ENCODE measurements around the gene ARHGEF12. TPM values are rescaled to one million over a fixed set of nuclear protein-coding genes. Genes with fewer than 3 reads are reported as not detected.

The ARHGEF12 gene
- total and polyA plus RNA-seq, 3 donors from 2014 or later, result 26.6 to 74.1 (median 72.7) TPM

DNA sequence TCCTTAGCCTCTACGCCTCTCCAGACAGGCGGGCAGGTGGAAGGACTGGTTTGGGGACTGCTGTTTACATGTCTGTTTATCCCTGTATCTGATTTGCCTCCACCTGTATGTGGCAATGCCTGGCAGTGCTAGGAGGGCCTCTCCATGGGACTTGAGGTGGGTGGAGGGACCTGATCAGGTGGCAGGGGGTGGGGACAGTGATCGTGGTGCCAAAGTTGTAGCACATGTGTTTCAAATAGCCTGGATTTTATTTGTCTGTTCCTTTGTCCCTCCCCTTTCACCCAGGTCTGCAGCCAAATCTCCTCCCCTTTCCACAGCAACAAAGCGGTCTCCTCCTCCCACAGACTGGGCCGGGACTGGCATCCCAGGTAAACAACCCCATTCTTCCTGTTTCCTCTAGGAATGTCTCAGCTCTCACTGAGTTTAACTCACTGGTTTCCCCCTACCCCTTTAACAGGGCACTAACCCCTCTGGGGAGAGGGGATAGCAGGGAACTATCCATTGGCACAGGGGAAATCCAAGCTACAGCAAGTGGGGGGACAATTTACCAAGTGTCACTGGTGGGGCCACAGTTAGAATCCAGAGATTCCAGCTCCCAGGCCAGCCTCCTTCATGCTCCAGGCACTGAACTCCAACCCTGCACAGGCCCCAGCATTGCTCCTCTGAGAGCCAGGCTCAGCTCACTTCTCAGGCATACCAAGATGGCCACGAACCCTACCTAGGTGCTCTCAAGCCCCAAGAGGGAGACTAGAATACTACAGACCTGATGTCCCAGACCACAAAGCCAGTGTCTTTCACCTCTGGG is 34.0 kb upstream of the ARHGEF12 start:
- Histone ChIP-seq H3K9me3 (no peaks in the 10 kb centered on the region), H3K4me3 (no peak overlapping the region), H3K27me3 (no peaks in the 10 kb centered on the region), H3K4me1 (no peaks in the 10 kb centered on the region), H3K27ac (no peak overlapping the region), H3K36me3 (ENCODE audit: low read depth, missing control alignments) (no peaks in the 10 kb centered on the region)
- intact Hi-C loops (cut with DNase I; ENCODE audit: low total_unique reads), result loop anchor here (2.0 kb wide), 1 partner anchor 71 kb away; no protein-coding TSS in a partner anchor
- DNase-seq, result no peak
- WGBS, 2 donors, result 82% methylated on average over 5 to 6 of the region's 6 CpGs
- TF ChIP-seq POLR2A (IDR thresholded peaks at IDR 0.05), result no peak
- no peak for TF ChIP-seq CTCF (IDR thresholded peaks at IDR 0.05)

DNA sequence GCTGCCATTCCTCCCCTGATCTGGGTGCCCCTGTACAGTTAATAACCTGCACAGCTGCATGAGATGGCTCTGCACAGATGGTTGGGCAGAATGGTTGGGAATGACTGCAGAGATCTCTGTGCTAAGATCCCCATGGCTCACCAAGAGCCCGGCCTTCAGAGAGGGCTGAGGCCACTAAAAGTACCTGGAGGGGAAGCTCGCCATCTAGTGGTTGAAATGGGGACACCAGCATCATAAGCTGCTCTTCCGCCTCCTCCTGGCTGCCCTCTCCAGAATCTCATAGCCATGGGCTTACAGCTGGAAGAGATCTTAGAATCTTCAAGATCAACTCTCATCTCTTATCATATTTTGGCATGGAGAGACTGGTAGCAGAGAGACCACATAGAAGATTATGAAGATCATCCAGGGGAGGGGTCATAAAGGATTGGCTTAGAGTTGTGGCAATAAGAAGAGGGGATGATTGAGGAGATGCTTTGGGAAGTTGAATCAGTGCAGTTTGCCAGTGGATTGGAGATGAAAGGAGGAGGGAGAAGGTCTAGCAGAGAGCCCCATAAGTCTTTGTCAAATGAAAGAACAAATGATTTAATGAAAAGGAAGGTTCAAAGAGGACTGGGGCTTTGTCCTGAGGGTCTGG is 33.1 kb upstream of the ARHGEF12 start:
- Histone ChIP-seq H3K36me3 (ENCODE audit: low read depth, missing control alignments) (no peaks in the 10 kb centered on the region), H3K9me3 (no peaks in the 10 kb centered on the region), H3K4me1 (no peaks in the 10 kb centered on the region), H3K27ac (no peak overlapping the region), H3K27me3 (no peaks in the 10 kb centered on the region), H3K4me3 (no peak overlapping the region)
- peak; percentile 84 for DNase-seq
- TF ChIP-seq POLR2A (IDR thresholded peaks at IDR 0.05) (no peak), CTCF (IDR thresholded peaks at IDR 0.05) (peak; percentile 70 to 82 (median 77))
- 42 to 58% methylated on average over 2 to 3 of the region's 3 CpGs for WGBS, 2 donors
- intact Hi-C loops (cut with DNase I; ENCODE audit: low total_unique reads), result loop anchor here (2.0 kb wide), 1 partner anchor 72 kb away; no protein-coding TSS in a partner anchor

GRCh38 chr11:120304526-120304925 is 31.7 kb upstream of the ARHGEF12 start:
- no peaks in the 10 kb centered on the region for H3K9me3 ChIP-seq
- intact Hi-C loops (cut with DNase I; ENCODE audit: low total_unique reads), result no loop called here
- no peaks in the 10 kb centered on the region for H3K36me3 ChIP-seq (ENCODE audit: low read depth, missing control alignments)
- H3K27me3 ChIP-seq, result no peaks in the 10 kb centered on the region
- no peak for DNase-seq
- H3K4me1 ChIP-seq, result no peaks in the 10 kb centered on the region
- H3K4me3 ChIP-seq, result no peak overlapping the region
- TF ChIP-seq CTCF (IDR thresholded peaks at IDR 0.05), result no peak
- TF ChIP-seq POLR2A (IDR thresholded peaks at IDR 0.05), result no peak
- no peak overlapping the region for H3K27ac ChIP-seq

GRCh38 chr11:120305286-120305685 is 30.9 kb upstream of the ARHGEF12 start:
- Histone ChIP-seq H3K27ac (no peak overlapping the region), H3K4me1 (no peaks in the 10 kb centered on the region), H3K27me3 (no peaks in the 10 kb centered on the region), H3K36me3 (ENCODE audit: low read depth, missing control alignments) (no peaks in the 10 kb centered on the region), H3K4me3 (no peak overlapping the region), H3K9me3 (no peaks in the 10 kb centered on the region)
- DNase-seq, result no peak
- TF ChIP-seq CTCF (IDR thresholded peaks at IDR 0.05), result no peak
- intact Hi-C loops (cut with DNase I; ENCODE audit: low total_unique reads), result no loop called here
- 85 to 89% methylated on average over 12 of the region's 12 CpGs for WGBS, 2 donors
